ENCODE data around the gene BGN.
A peak's percentile ranks its signal among the peaks of the same experiment; 100 is the strongest.

BGN gene

GRCh38 chrX:153504445-153505016 lies 9.8 kb downstream of the BGN start:
- DNase-seq (ENCODE audit: low spot score), result no peak

DNA sequence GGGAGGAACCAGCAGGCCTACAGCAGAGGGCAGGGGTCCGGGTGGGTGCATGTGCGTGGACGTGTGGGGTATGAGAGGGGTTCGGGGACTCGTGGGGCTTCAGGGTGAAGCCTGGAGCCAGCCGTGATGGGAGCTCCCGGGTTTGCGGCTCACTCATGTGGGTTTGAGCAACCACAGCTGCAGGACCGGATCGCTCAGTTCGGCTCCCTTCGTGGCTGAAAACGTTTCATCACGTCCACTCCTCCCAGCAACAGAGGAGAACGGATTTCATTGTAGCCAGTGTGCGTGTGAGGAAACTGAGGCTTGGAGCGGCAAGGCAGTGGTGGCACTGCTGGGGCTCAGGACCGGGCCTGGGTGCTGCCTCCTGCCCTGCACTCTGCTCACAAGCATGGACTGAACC lies 10.6 kb downstream of the BGN start:
- DNase-seq (ENCODE audit: low spot score), result no peak

DNA sequence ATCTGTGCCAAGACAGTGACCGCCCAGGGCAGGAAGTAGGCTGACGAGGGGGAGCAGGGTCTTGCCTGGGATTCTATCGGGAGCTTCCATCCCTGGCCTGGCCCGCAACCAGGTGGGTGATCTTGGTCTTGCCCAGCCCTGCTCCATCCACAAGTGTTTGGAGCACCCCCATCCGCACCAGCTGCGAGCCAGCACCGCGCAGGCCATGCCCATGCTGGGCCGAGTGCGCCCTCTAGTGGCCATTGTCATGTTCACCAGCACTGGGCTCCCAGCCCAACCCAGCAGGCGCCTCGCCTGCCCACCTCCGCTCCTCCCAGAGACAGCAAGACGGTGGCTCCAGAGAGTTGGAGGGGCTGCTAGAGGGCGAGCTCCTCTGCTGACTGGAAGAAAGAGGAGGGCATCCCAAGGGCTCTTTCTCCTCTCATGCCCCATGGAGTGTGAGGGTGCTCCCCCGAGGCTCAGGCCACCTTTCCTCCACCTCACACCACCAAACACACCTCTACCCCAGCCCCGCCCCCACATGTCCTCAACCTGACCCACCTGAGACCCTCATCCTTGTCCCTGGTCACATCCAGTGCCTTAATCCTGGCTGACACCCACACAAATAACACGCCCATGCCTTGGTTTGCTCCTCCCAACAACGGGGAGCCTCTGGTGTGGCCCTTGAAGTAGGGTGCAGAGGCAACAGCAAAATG lies 12.9 kb downstream of the BGN start:
- DNase-seq (ENCODE audit: low spot score), result peak; percentile 73

GRCh38 chrX:153509592-153509991 lies 14.8 kb downstream of the BGN start:
- peak; percentile 46 for DNase-seq (ENCODE audit: low spot score)

DNA sequence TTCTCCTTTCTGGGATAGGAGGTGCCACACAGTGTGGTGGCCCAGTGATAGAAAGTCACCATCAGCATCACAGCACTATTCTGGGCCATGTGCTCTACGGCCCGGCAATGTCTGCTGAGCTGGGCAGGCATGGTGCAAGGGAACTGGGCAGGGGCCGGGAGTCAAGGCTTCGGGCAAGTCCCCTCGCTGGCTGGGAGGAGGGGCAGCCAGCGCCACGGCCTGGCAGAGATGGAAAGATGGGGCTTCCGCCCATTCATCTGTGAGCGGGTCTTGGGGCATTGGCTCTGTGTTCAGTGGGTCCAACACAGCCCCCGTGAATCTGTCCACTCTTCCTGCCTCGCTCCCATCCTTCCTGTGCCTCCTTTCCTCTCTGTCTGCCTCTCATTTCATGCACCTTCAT lies 15.6 kb downstream of the BGN start:
- DNase-seq (ENCODE audit: low spot score), result no peak

GRCh38 chrX:153511784-153512500 lies 17.2 kb downstream of the BGN start:
- DNase-seq (ENCODE audit: low spot score), result no peak

DNA sequence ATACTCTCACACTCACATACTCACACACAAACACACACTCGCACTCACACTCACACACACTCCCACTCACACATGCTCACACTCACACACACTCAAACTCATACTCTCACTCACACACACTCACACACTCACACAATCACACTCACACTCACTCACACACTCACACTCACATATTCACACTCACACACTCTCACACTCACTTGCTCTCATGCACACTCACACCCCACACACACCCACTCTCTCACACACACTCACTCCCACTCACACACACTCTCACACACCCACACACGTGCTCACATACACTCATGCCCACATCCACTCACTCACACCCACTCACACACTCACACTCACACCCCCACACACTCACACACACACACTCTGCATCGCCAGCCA lies 17.7 kb downstream of the BGN start:
- no peak for DNase-seq (ENCODE audit: low spot score)

DNA sequence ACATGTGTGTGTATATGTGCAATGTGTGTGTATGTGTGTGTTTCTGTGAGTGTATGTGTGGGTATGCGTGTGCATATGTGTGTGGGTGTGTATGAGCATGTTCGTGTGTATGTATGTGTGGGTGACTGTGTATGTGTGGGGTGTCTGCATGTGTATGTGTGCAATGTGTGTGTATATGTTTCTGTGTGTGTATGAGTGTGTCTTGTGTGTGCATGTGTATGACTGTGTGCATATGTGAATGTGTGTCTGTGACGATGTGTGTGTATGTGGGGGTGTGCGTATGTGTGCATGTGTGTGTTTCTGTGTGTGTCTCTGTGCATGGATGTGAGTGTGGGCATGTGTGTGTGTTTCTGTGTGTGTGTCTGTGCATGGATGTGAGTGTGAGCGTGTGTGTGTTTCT lies 18.5 kb downstream of the BGN start:
- DNase-seq (ENCODE audit: low spot score), result no peak

- no peak for DNase-seq (ENCODE audit: low spot score)
Observed at GRCh38 chrX:153514259-153514658, 19.5 kb downstream of the BGN start.

GRCh38 chrX:153515435-153515834 lies 20.7 kb downstream of the BGN start:
- DNase-seq (ENCODE audit: low spot score), result no peak

- no peak for DNase-seq (ENCODE audit: low spot score)
Observed at GRCh38 chrX:153516073-153516472, 21.3 kb downstream of the BGN start.

GRCh38 chrX:153517423-153517822 lies 22.6 kb downstream of the BGN start, which contains the start of gene ATP2B3:
TSS of gene ATP2B3 (plus strand) at chrX:153517642. CDS start at chrX:153536248, 18,606 bp downstream.
- no peak for DNase-seq (ENCODE audit: low spot score)

DNA sequence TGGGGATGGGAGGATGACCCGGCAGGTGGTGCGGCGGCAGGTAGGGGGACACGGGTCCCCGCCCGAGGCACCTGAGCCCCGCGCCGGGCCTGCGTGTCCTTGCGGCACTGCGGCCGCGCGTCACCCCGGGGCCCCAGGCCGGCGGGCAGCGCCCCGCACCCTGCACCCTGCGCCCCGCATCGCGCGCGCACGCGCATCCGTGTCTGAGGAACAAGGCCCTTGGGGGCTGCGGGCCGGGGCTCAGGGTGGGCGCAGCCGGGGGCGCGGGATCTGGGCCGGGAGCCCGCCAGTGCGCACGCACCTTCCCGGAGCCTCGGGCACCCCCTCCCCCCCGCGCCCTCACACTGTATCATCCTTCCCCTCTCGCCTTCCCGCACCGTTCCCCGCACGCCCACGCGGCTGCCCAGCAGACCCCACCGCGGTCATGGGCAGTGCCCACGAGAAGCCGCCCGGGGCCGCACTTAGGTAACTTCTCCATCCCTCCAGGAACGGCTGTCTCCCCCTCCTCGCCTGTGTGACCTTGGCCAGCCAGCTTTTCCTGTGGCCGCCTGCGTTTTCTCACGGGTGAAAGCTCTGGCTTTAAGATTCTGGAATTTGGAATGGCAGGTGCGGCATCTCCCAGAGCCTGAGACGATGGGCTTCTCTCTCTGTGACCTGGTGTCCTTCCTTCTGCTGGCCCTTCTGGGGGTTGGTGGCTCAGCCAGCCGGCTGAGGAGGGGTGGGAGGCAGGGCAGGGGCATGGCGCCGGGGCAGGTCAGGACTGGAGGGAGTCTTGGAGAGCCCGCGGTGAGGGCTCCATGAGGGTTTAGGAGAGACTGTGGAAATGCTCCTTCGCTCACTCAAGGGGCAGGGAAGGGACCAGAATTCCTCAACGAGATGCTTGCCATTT lies 23.4 kb downstream of the BGN start:
- DNase-seq (ENCODE audit: low spot score), result no peak

DNA sequence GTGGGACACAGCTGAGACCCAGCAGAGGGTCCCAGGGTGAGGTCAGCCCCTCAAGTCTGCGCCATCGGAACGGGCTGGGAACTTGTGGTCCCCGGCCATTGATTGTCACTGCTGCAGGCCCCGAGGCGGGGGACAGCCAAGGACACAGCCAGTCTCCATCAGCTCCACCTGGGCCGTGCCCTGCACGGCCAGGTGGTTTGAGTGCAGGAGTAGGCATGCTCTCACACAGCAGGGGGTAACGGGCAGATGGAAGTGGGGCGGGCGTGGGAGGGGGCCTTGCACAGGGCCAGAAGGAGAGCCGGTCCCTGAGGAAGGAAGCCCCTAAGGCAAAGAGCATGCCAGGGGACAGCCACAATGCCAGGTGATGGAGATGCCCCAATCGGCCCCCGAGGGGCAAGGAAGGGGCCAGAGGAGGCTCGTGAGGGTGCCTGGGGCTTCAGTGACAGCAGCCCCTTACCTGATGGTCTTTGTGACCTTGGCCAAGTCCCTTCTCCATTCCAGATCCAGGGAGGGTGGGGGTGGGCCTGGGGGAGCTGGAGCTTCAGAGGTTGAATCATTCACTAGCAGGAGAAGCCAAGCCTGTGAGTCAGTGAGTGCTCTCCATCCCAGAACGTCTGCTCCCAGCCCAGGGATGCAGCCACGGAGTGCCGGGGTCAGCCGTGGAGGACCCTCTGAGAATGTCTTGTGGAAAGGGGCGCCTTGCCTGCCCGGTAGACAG lies 24.9 kb downstream of the BGN start:
- peak; percentile 34 for DNase-seq (ENCODE audit: low spot score)

DNA sequence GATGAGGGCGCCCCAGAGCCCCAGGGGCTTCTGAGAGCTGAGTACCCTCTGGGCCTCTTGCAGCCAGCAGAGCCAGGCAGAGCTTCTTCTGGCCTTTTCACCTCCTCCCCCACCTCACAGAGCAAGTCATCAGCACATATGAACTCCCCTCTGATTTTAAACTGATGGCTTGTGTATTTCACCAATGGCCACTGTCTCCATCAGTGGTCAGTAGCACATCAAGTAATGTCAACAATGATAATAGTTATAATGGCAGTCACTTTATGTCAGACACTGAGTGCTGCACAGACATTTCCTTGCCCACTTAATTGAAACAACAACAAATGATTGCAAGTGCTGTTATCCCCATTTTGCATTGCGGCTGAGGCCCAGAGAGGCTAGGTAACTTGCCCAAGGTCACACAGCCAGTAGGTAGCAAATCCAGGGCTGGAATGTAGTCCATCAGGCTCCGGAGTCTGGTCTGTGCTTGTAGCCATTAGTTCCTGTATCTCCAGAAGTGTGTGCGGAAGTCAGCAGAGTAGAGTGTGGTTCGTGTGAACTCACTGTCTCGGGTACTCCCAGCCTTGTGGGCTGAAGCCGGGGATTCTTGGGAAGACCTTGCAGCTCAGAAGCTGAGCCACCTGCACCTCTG lies 25.6 kb downstream of the BGN start:
- DNase-seq (ENCODE audit: low spot score), result no peak

DNA sequence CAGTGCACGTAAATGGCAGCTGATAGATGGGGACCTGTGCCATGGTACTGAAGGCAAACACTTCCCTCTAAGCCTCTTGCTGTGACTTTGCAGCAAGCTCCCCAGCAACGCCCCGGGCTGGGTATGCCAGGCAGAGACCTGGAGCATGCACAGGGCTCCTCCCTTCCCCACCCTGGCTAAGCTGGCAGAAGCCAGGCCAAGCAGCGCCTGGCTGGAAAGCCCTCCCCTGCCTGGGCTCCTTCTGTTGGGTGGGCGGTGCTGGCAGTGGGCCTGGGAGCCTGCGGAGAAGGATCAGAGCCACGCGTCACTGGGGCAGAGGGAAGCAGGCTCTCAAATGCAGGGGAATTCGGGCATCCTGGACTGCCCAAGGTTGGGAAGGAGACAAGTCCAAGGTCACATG lies 26.3 kb downstream of the BGN start:
- peak; percentile 86 for DNase-seq (ENCODE audit: low spot score)

GRCh38 chrX:153522259-153522658 lies 27.5 kb downstream of the BGN start:
- DNase-seq (ENCODE audit: low spot score), result peak; percentile 32

GRCh38 chrX:153523269-153523668 lies 28.5 kb downstream of the BGN start:
- DNase-seq (ENCODE audit: low spot score), result peak; percentile 74

DNA sequence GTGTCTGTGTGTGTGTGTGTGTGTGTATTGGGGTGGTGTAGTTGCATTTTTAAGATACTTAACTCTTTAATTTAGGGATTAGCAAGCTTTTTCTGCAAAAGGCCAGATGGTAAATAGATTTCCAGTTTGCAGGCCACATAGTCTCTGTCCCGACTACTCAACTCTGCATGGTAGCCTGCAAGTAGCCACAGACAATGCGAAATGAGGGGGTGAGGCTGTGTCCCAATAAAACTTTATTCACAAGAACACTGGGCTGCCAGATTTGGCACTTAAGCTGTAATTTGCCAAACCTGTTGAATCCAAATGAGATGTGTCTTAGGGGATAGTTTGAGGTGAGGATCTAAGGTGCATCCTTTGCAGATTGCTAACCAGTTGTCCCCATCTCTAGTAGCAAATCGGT lies 29.5 kb downstream of the BGN start:
- DNase-seq (ENCODE audit: low spot score), result no peak

DNA sequence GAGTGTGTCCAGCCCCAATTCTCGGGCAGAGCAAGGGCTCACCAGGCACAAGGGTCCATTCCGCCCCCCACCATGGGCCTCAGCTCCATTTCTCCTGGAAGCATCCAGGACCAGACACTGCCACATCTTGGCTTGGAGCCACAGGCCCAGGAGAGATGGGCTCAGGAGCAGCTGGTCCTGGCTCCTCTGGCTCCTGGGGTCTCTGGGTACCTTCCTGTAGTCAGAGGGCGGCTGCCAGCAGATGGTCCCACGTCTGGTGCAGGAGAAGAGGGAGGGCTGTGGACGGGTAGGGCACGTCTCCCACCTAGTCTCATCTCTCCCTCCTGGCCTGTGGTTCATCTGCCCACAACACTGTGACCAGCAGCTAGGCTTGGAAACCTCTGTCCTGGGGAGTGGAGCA lies 30.7 kb downstream of the BGN start:
- DNase-seq (ENCODE audit: low spot score), result no peak

GRCh38 chrX:153526042-153526441 lies 31.3 kb downstream of the BGN start:
- no peak for DNase-seq (ENCODE audit: low spot score)

All from cerebellar cortex (tissue), 1 donor.